Transverse colon (tissue), 4 donors: ENCODE measurements around the gene NPFFR2. TPM values are rescaled to one million over a fixed set of nuclear protein-coding genes. Genes with fewer than 3 reads are reported as not detected.
A peak's percentile ranks its signal among the peaks of the same experiment; 100 is the strongest.

ENCODE experiments used
- DNase-seq: peaks from one replicate; pipeline ENCODE4 v3.0.0-alpha.2; 2019
- H3K27ac ChIP-seq, 4 donors: fragments of 200-600 bp; sonication (generic); 2 replicates each; pipeline ENCODE4 v1.5.1; 2016 to 2018; ENCODE audit warnings: inconsistent platforms in 4 of 4
- H3K27me3 ChIP-seq: fragments of 200-600 bp; sonication (generic); 2 replicates; pipeline ENCODE4 v1.5.1; 2017; ENCODE audit warnings: inconsistent platforms
- H3K36me3 ChIP-seq, 4 donors: fragments of 200-600 bp; sonication (generic); 2 replicates each; pipeline ENCODE4 v1.5.1; 2017 to 2019; ENCODE audit warnings: inconsistent platforms in 4 of 4
- H3K4me1 ChIP-seq, 4 donors: fragments of 200-600 bp; sonication (generic); 2 replicates each; pipeline ENCODE4 v1.5.1; 2017 to 2020; ENCODE audit warnings: inconsistent platforms in 4 of 4
- H3K4me3 ChIP-seq, 4 donors: fragments of 200-600 bp; sonication (generic); 1 replicate in 1 of 4; 2 replicates in 3 of 4; pipeline versions ENCODE4 v1.5.1 to v1.6.1; 2017 to 2019; ENCODE audit warnings: inconsistent platforms in 4 of 4
- H3K9me3 ChIP-seq, 2 donors: fragments of 200-600 bp; sonication (generic); 2 replicates each; pipeline ENCODE4 v1.5.1; 2017 to 2019; ENCODE audit warnings: inconsistent platforms in 2 of 2
- EP300 ChIP-seq: sonication (generic); formaldehyde crosslinking; IDR thresholded peaks from one replicate; pipeline ENCODE4 v1.6.1; 2017; ENCODE audit warnings: antibody characterized with exemption, low read depth
- POLR2A ChIP-seq: fragments of 450-650 bp; IDR thresholded peaks from one replicate; pipeline ENCODE4 v1.6.1; 2016; ENCODE audit warnings: antibody characterized with exemption, mild to moderate bottlenecking, moderate library complexity
- POLR2AphosphoS5 ChIP-seq, 3 donors: sonication (generic); formaldehyde crosslinking; IDR thresholded peaks; one replicate each; pipeline ENCODE4 v1.6.1; 2016; ENCODE audit warnings: antibody characterized with exemption in 3 of 3
- WGBS, 2 donors: methylation state at CpG; one replicate each; pipeline ENCODE4 v1.1.5; 2018; ENCODE audit warnings: low coverage in 1 of 2; 5-methylcytosine and 5-hydroxymethylcytosine counted together
- in situ Hi-C, 4 donors: fragments of 200-750 bp; cut with MboI; loops; one replicate each; pipeline versions ENCODE4 v1.15.0 to v1.15.1; 2017; ENCODE audit warnings: low sequenced_read_pairs in 3 of 4, low pct_ligation_motif_present in 1 of 4, low pct_unique_long_range_greater_than_20kb in 1 of 4
- intact Hi-C: fragments of 100-400 bp; cut with DNase I; formaldehyde crosslinking; loops from one replicate; pipeline ENCODE4 v1.15.1; 2023; ENCODE audit warnings: low total_unique reads
- total RNA-seq, 4 donors: library from RNA; depleted of rRNA; stranded (reverse); fragments of >200 nt; gene quantifications; one replicate each; pipeline ENCODE4 v1.1.0, GENCODE V29; 2016
- TF ChIP-seq, protein P1 (sequence below), 5 experiments: fragments of 200-600 bp in 3 of 5; fragments of 450-650 bp in 2 of 5; sonication (generic) in 3 of 5; IDR thresholded peaks; 1 replicate in 2 of 5; 2 replicates in 3 of 5; pipeline ENCODE4 v1.5.1; 2016 to 2017; ENCODE audit warnings: antibody characterized with exemption in 5 of 5, inconsistent platforms in 3 of 5, mild to moderate bottlenecking in 2 of 5, moderate library complexity in 1 of 5

The NPFFR2 gene
- total RNA-seq, 4 donors from 2014 or later = not detected

DNA sequence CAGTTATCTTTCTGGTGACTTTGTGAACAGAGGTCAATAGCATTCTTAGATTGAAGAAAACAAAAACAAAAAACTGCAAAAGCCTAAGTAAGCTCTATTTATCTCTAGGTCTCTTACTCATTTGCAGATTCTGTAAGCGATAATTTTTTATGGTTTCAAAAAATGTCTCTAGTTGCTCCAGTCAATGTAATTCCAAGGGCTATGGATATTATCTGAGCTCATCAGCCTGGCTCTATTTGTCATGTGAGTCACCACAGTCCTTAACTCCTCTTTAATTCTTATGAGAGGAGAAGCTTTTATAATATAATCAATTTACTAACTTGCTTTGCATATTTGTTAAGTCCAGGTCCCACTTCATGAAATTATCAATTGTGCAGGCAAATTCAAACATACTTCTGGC, 79.1 kb downstream of the NPFFR2 start:
- Histone ChIP-seq H3K36me3 (no peaks in the 10 kb centered on the region), H3K4me1 (no peaks in the 10 kb centered on the region), H3K4me3 (no peak overlapping the region), H3K9me3 (no peaks in the 10 kb centered on the region), H3K27ac (no peak overlapping the region), H3K27me3 (no peaks in the 10 kb centered on the region)
- WGBS, 2 donors = 90 to 92% methylated on average over 1 of the region's 1 CpG
- intact Hi-C loops = no loop called here
- DNase-seq = no peak
- TF ChIP-seq, protein P1, sequence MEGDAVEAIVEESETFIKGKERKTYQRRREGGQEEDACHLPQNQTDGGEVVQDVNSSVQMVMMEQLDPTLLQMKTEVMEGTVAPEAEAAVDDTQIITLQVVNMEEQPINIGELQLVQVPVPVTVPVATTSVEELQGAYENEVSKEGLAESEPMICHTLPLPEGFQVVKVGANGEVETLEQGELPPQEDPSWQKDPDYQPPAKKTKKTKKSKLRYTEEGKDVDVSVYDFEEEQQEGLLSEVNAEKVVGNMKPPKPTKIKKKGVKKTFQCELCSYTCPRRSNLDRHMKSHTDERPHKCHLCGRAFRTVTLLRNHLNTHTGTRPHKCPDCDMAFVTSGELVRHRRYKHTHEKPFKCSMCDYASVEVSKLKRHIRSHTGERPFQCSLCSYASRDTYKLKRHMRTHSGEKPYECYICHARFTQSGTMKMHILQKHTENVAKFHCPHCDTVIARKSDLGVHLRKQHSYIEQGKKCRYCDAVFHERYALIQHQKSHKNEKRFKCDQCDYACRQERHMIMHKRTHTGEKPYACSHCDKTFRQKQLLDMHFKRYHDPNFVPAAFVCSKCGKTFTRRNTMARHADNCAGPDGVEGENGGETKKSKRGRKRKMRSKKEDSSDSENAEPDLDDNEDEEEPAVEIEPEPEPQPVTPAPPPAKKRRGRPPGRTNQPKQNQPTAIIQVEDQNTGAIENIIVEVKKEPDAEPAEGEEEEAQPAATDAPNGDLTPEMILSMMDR (IDR thresholded peaks at IDR 0.05) = no peak
- TF ChIP-seq POLR2AphosphoS5 (IDR thresholded peaks at IDR 0.05) (no peak), POLR2A (no peak), EP300 (no peak)
- in situ Hi-C loops = no loop called here

DNA sequence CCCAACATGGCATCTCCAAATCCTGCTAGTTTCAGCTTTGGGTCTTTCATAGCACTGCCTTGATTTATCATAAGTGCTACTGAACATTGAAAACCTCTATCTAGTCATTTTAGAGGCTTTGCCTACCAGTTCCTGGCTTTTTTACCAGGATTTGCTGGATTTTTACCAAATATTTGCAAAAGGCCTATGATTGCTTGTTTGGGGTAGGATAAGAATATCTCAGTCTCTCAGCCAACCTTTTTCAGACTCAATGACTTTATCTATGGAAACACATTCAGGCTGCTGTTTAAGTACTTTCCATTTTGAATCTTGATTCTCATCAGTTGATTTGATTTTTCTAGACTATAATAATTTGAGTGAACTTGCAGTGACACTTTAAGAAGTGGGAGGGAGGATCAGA, 80.1 kb downstream of the NPFFR2 start:
- H3K27me3 ChIP-seq = no peaks in the 10 kb centered on the region
- in situ Hi-C loops = no loop called here
- no peaks in the 10 kb centered on the region for H3K36me3 ChIP-seq
- intact Hi-C loops = no loop called here
- H3K4me3 ChIP-seq = no peak overlapping the region
- H3K4me1 ChIP-seq = no peaks in the 10 kb centered on the region
- no peaks in the 10 kb centered on the region for H3K9me3 ChIP-seq
- no peak for DNase-seq
- no peak for TF ChIP-seq POLR2A
- TF ChIP-seq, protein P1 (IDR thresholded peaks at IDR 0.05) = no peak
- no peak for TF ChIP-seq EP300
- TF ChIP-seq POLR2AphosphoS5 (IDR thresholded peaks at IDR 0.05) = no peak
- H3K27ac ChIP-seq = no peak overlapping the region

DNA sequence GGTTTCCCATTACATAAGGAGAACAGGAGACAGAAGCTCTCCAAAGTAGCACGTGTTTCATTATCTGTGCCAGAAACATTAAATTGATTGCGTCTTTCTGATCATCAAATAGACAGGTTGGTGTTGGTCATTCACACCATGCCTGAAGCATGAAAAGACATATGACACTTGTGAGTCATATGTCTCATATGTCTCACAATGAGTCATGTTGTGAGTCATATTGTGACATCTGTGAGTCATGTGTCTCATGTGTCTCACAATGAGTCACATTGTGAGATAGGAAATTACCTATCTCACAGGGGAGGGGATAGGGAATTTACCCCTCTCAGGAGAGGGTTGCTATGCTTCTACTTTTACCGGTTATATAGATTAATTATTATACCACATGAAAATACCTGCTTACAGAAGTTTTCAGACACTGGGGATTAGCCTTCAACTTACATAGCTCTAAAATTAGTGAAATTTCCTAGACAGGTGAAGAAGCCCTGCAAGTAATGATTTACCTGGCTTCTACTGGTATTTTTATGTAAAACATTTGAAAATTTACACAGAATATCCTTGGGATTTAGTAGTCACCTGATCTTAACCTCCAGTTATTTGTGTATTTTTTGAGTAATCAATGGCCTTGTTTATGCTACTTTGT, 80.8 kb downstream of the NPFFR2 start:
- intact Hi-C loops = no loop called here
- Histone ChIP-seq H3K9me3 (no peaks in the 10 kb centered on the region), H3K27me3 (no peaks in the 10 kb centered on the region), H3K4me1 (no peaks in the 10 kb centered on the region), H3K4me3 (no peak overlapping the region), H3K36me3 (no peaks in the 10 kb centered on the region), H3K27ac (no peak overlapping the region)
- in situ Hi-C loops = no loop called here
- 40% methylated on average over 1 to 3 of the region's 3 CpGs for WGBS, 2 donors
- TF ChIP-seq POLR2A (no peak), POLR2AphosphoS5 (IDR thresholded peaks at IDR 0.05) (peak in 1 of 3 donors; percentile 17)
- TF ChIP-seq, protein P1 (IDR thresholded peaks at IDR 0.05) = no peak
- no peak for DNase-seq

DNA sequence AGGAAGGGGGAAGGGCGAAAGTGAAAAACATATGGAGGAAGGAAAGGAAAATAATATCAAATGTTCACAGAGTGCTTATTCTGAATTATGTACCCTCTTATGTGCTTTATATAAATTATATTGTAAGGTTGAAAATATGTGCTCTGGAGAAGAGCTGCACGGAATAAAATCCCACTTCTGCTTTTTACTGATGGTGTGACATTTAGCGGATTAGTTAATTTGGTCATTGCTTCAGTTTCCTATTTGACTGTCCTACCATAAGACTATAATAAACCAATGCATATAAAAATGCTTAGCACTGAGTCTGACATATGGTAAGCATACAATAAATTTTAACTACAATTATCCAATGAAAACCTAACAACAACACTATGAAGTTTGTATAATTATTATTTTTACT, 86.2 kb downstream of the NPFFR2 start:
- no peak overlapping the region for H3K27ac ChIP-seq
- intact Hi-C loops (no loop called here), in situ Hi-C loops (no loop called here)
- DNase-seq = no peak
- H3K27me3 ChIP-seq = no peaks in the 10 kb centered on the region
- no peaks in the 10 kb centered on the region for H3K36me3 ChIP-seq
- H3K4me3 ChIP-seq = no peak overlapping the region
- 71 to 90% methylated on average over 3 of the region's 3 CpGs for WGBS, 2 donors
- H3K4me1 ChIP-seq = no peaks in the 10 kb centered on the region
- TF ChIP-seq EP300 = no peak
- no peak for TF ChIP-seq POLR2AphosphoS5 (IDR thresholded peaks at IDR 0.05)
- TF ChIP-seq, protein P1 (IDR thresholded peaks at IDR 0.05) = no peak
- no peak for TF ChIP-seq POLR2A
- H3K9me3 ChIP-seq = no peaks in the 10 kb centered on the region
